GM06990 (cell line): ENCODE measurements around the gene LOXL4.

Experiments used
- DNase-seq: peaks from one replicate; pipeline ENCODE4 v3.0.0-alpha.2; 2011; ENCODE audit not compliant: insufficient read length; ENCODE audit errors: extremely low read depth
- H3K27me3 ChIP-seq: replicated peaks from 2 replicates; pipeline ENCODE4 v1.6.0; 2011; ENCODE audit warnings: low read length; ENCODE audit not compliant: control insufficient read depth, insufficient read depth
- H3K36me3 ChIP-seq: 2 replicates; pipeline ENCODE4 v1.5.1; 2011; ENCODE audit warnings: low read length; ENCODE audit not compliant: control insufficient read depth, insufficient read depth
- H3K4me3 ChIP-seq: replicated peaks from 2 replicates; pipeline ENCODE4 v1.5.1; 2011; ENCODE audit warnings: low read depth, mild to moderate bottlenecking, control low read depth, low read length
- CTCF ChIP-seq: IDR thresholded peaks from 2 replicates; pipeline ENCODE4 v1.5.1; 2011; ENCODE audit warnings: low read length, control low read depth, mild to moderate bottlenecking, inconsistent platforms; ENCODE audit not compliant: insufficient read depth, poor library complexity, severe bottlenecking

Gene LOXL4

GRCh38 chr10:98244586-98244985 lies 23.4 kb downstream of the LOXL4 start:
- no peak for DNase-seq
- no peak for TF ChIP-seq CTCF
- peaks cover 15% of the 10 kb centered on the region for H3K36me3 ChIP-seq
- no peak overlapping the region for H3K4me3 ChIP-seq
- H3K27me3 ChIP-seq: no peaks in the 10 kb centered on the region

- no peak overlapping the region for H3K4me3 ChIP-seq
- H3K27me3 ChIP-seq: no peaks in the 10 kb centered on the region
- no peak for DNase-seq
- no peak for TF ChIP-seq CTCF
- H3K36me3 ChIP-seq: peaks cover 14% of the 10 kb centered on the region
Measured at GRCh38 chr10:98244141-98244540, 23.9 kb downstream of the LOXL4 start.

GRCh38 chr10:98242823-98243222 lies 25.2 kb downstream of the LOXL4 start:
- DNase-seq: no peak
- Histone ChIP-seq H3K27me3 (no peaks in the 10 kb centered on the region), H3K4me3 (no peak overlapping the region), H3K36me3 (peaks cover 6% of the 10 kb centered on the region)
- TF ChIP-seq CTCF: peak; percentile 26

- Histone ChIP-seq H3K36me3 (no peaks in the 10 kb centered on the region; the same call in none of the 2 replicates), H3K4me3 (no peak overlapping the region), H3K27me3 (no peaks in the 10 kb centered on the region)
- no peak for TF ChIP-seq CTCF
- no peak for DNase-seq
Measured at GRCh38 chr10:98240524-98240923, 27.5 kb downstream of the LOXL4 start.

GRCh38 chr10:98238391-98238790 lies 29.6 kb downstream of the LOXL4 start:
- no peaks in the 10 kb centered on the region; the same call in none of the 2 replicates for H3K36me3 ChIP-seq
- DNase-seq: no peak
- no peak overlapping the region for H3K4me3 ChIP-seq
- no peaks in the 10 kb centered on the region for H3K27me3 ChIP-seq
- TF ChIP-seq CTCF: no peak

GRCh38 chr10:98236862-98237261 lies 31.1 kb downstream of the LOXL4 start:
- no peak for DNase-seq
- no peaks in the 10 kb centered on the region; the same call in none of the 2 replicates for H3K36me3 ChIP-seq

More at GRCh38 chr10:98236862-98237261, 31.1 kb downstream of the LOXL4 start:
- Histone ChIP-seq H3K27me3 (no peaks in the 10 kb centered on the region), H3K4me3 (no peak overlapping the region)
- no peak for TF ChIP-seq CTCF
